Activated CD4-positive, CD25-positive, alpha-beta regulatory T cell treated with anti-CD3 and anti-CD28 coated beads, Interleukin-2, amount 50 U/mL, for 16 hours (primary cell): ENCODE measurements around the gene AOC1.

Source experiments
- DNase-seq: peaks from one replicate; pipeline ENCODE4 v3.0.0-alpha.2; 2020; ENCODE audit warnings: low read depth, low spot score

The AOC1 gene

DNA sequence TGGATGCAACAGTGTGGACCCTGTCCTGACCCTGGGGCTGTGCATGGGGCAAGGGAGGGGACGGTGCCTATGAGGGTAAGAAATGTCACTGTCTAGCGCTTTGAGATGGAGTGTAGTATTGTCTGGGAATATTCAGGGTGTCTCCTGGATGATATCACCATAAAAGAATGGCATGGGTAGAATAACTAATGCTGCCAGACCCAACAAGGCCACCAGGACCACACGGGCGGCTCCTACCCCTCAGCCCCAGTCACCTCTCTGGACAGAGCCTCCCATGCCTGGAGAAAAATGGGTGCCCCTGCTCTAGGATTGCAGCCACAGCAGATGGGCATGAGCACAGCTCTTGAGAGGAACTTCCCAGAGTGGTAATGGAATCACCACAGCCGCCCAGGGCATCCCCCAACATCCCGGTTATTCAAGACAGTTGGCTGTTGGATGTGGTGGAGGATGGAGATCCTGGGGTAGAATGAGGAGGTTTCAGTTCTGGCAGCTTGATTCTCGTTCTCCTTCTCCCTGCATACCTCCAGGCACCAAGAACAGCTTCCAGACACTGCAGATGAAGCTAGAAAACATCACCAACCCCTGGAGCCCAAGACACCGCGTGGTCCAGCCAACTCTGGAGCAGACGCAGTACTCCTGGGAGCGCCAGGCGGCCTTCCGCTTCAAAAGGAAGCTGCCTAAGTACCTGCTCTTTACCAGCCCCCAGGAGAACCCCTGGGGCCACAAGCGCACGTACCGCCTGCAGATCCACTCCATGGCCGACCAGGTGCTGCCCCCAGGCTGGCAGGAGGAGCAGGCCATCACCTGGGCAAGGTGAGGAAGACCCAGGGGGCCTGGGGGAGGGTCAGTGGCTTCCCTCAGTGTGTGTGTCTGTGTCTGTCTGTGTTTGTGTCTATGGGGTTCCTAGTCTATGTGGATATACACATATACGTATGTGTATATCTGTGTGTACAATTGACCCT, 6.2 kb downstream of the AOC1 start:
- DNase-seq = no peak

DNA sequence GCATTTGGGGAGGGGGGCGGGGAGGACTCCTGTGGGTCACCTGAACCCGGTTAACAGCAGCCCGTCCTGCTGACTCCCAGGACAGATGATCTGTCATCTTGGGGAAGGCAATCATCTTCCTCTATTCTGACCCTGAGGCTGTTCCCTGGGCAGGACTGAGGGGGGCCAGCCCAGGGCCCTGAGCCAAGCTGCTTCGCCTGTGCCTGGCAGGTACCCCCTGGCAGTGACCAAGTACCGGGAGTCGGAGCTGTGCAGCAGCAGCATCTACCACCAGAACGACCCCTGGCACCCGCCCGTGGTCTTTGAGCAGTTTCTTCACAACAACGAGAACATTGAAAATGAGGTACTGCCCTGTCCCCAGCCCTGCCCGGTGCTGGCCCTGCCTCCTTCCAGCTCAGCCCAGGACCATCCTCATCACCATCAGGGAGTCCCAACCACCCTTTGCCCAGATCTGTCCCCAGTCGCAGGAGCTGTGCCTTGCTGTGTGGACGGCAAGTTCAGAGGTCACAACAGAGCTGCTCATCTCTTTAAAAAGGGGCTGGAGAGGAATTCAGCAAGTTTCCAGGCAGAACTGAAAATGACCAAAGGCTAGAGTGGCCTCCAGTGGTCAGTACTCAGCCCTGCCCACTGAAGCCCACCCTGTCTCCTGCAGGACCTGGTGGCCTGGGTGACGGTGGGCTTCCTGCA, 8.1 kb downstream of the AOC1 start:
- no peak for DNase-seq

DNA sequence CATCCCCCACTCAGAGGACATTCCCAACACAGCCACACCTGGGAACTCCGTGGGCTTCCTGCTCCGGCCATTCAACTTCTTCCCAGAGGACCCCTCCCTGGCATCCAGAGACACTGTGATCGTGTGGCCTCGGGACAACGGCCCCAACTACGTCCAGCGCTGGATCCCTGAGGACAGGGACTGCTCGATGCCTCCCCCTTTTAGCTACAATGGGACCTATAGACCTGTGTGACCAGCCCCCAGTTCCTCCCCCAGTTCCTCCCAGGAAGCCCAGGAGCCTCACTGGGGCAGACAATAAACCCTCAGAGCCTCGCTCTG, 8.6 kb downstream of the AOC1 start:
- no peak for DNase-seq

DNA sequence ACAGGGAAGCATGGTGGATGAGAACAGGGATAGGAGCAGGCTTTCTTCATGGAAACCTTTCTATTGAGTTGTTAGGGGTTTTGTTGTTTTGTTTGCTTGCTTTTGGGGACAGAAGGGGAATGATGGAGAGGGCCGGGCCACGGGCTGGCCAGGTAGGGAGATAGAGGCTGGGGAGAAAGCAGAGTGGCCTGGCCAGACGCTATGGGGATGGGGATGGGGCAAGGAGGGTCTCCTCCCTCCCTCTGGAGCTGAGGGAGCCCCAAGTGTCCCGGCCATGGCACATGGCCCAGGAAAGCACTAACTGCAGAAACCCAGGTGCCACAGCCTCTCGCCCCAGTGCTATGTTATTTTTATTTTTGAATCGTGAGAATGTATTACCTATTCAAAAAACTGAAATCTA, 10.0 kb downstream of the AOC1 start:
- no peak for DNase-seq

DNA sequence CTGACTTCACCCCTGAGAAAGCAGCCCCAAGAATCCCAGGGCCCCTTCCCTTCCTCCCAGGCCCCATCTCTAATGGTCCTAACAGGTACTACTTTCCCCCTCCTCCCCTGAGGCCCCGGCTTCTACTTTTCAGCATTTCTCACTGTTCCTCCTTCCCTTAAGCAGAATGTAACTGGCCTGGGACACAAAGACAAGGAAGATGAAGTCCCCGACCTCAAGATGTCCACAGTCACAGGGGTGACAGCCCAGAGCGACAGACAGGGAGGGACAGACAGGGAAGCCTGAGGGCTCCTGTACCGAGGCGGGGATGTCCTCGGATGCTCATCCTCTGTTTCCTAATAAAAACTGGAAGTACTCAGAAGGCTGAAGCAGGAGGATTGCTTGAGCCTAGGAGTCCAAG, 11.6 kb downstream of the AOC1 start:
- DNase-seq = no peak

DNA sequence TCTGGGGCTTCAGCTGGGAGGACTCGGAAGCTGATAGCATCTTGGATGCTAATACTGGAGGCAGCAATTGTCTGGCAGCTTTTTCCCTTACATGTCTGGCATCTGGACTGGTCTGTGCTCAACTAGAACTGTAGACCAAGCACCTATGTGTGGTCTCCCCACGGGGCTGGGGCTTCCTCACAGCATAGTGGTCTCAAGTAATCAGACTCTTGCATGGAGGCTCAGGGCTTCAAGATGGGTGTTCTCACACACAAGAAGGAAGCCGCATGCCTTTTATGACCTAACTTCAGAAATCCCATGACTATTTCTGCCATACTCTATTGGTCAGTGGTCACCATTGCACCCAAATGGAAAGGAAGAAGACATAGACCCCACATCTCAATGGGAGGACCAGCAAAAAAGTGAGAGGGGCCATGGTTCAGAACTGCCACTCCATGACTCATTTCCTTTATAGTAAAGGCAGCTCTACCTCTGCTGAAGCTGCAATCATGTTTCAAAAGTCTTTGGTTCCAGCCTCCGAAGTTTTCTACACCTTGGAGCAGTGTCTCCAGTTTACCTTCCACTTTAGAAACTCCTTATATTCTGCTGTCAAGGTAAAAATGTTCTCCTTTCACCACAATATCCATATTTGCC, 14.7 kb downstream of the AOC1 start:
- DNase-seq = no peak

DNA sequence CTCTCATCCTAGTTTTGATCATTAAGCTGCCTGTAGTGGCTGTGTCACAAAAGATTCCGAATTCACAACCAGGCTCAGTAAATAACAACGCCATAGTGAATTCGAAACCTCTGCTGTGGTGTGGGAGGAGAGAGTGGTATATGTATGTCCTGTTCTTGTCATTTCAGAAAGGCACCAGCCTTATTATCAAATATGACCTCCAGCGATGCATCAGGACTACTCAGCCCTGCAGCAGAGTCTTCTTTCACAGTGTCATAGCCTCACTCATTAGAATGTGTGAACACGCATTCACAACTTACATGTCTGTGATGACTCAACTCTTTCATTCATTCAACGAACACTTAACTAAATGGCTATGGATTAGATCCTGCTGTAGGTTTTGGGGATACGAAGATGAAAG, 15.3 kb downstream of the AOC1 start:
- no peak for DNase-seq

DNA sequence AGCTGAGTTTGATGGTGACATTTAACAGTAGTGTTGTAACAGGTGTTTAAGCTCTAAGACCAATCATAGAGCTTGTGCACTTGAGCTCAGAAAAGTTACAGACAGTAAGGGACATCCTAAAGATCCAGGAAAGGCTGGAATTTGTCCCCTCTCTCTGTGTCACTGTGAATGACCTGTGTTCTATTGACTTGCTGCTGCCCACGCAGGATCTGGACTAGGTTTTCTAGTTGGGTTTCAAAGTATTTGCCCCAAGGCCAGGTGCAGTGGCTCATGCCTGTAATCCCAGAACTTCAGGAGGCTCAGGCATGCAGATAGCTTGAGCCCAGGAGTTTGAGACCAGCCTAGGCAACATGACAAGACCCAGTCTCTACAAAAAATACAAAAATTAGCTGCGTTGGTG, 17.1 kb downstream of the AOC1 start:
- no peak for DNase-seq

DNA sequence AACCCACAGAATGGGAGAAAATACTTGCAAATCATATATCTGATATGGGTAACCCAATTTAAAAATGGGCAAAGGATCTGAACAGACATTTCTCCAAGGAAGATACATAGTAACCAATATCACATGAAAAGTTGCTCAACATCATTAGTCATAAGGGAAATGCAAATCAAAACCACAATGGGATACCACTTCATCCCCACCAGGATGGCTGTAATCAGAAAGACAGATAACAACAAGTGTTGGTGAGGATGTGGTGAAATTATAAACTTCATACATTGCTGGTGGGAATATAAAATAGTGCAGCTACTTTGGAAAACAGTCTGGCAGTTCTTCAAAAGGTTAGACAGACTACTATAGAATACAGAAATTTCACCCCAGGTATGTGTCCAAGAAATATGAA, 19.3 kb downstream of the AOC1 start:
- DNase-seq = no peak

DNA sequence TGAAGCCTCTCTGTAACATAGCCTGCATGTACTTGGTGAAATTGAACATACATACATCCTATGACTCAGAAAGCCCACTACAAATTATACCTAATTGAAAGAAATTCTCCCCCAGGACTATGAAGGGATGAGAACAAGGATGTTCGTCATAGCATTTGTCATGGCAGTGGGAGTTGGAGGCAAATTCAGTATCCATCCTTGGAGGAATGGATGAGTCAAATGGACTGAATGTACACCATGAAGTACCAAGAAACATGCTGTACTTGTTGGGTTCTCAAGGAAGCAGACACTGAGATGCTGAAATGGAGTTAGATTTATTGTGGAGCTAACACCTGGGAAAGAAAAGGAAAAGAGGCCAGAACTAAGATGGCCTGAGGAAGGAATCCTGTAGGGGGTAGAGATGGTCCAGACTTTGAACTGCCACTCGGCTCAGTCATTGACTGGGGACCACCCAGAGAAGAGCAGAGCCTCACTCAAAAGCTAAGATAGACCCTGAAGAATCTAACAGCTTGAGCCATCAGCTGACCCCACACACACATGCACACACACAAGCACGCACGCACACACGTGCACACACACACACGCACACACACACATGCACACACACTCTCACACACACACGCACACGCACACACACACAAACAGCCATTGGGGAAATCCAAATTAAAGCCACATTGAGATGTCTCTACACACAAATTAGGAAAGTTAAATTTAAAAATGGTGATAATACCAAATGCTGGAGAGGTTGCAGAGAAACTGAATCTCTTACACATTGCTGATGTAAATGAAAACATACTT, 22.3 kb downstream of the AOC1 start:
- DNase-seq = no peak

DNA sequence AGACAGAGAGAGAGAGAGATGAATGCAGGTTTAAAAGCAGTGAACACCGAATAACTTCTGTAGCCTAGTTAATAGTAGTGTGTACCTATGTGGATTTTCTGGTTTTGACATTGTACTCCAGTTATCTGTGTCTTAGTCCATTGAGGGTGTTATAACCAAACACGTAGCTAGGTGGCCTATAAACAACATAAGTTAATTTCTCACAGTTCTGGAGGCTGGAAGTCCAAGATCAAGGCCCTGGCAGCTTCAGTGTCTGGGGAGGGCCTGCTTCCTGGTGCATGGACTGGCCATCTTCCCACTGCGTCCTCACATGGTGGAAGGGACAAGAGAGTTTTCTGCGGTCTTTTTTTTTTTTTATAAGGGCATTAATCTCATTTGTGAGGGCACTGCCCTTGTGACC, 23.5 kb downstream of the AOC1 start:
- no peak for DNase-seq

DNA sequence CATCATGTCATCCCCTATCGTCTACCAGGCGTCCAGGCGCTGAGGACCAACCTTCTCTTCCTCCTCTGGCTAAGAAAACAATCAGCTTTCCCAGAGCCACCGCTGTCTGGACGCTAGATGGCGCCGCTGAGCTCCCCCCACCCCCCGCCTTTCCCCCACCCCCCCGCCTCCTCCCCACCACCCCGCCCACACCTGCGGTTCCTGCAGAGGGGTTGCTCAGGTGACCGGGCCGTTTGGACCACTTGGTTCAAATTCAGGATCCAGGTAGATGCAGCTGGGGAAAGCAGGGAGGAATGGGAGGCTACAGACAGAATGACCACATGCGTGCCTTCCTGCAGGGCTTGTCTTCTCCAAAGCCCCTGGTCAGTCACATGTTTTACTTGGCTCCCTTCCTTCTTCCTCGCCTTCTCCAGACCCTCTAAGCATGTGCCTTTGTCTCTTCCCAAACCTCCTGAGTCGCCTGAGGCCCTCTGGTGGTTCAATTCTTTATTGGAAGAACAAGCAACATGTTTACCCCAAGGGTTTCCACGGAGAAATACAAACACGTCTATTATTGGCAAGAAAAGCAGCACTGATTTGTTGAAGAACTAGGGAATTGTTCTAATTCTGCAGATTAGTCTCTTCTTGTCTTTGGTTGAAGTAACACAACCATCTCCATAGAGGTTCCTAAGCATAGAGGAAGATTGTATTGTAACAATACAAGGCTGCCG, 24.7 kb downstream of the AOC1 start:
- DNase-seq = no peak

DNA sequence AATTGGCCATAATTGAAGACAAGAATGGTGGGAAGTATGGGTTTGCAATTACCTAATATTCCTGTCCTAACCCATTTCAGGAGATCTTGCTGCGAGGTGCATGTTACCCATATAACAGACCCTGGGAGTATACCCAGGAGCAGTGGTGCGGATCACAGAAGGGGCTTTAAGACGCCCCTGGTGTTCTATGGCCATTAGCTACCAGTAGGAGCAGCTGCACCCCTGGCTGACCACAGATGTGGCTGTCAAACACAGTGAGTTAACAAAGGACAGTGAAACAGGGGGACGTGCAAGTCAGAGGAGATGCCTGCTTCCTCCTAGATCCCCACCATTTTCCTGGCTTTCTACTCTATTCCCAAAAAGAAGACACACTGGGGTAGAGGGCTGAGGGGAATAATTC, 25.2 kb downstream of the AOC1 start:
- DNase-seq = no peak

DNA sequence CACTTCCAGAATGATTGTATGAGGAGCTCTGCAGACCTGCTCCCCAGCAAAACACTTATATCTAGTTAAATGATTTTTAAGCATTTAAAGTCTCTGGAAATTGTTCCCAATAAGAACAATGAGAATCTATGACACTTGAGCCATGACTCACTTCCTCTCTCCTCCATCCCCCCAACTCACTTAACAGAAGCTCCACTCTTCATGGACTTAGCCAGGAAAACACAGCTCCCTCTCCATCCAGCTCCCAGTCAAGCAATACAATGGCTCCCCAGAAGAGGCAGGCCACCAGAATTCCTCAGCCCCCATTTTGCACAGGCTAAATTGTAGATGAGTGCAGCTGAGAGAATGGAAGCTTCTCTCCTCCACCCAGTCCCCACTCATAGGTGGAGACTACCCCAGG, 27.0 kb downstream of the AOC1 start:
- DNase-seq = no peak

DNA sequence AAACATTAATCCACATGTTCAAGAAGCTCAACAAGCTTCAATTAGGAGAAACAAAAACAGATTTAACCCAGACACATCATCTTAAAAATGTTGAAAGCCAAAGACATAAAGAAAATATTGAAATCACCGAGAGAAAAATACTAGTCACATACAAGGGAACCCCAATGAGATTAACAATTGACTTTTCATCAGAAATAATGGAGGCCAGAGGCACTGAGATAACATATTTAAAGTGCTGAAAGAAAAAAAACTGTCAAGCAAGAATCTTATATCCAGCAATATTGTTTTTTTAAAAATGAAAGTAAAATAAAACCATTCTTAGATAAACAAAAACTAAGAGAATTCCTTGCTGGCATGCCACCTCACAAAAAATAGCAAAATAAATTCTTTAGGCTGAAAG, 28.9 kb downstream of the AOC1 start:
- DNase-seq = no peak

DNA sequence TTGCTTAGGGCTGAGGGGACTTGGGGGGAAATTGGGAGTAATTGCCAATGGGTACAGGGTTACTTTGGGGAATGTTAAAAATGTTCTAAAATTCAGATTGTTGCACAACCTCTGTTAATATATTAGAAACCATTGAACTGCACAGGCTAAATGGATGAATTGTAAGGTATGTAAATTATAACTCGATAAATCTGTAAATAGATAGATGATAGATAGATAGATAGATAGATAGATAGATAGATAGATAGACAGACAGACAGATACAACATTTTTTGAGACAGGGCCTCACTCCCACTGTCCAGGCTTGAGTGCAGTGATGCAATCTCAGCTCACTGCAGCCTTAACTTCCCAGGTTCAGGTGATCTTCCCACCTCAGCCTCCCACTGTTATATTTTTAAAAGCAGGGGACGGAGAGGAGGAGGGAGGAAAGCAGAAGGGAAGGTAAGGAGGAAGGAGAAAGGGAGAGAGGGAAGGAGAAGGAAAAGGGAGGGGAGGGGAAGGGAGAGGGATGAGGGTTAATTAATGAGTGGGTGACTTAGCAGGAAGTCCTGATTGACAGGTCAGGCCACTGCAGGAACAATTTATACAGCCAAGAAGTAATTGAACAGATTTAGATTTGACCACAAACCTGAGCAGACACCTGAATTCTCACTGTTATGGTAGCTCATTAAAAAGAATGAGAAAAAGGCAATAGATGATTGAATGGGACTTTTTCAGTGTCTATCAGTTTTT, 38.7 kb downstream of the AOC1 start:
- no peak for DNase-seq

DNA sequence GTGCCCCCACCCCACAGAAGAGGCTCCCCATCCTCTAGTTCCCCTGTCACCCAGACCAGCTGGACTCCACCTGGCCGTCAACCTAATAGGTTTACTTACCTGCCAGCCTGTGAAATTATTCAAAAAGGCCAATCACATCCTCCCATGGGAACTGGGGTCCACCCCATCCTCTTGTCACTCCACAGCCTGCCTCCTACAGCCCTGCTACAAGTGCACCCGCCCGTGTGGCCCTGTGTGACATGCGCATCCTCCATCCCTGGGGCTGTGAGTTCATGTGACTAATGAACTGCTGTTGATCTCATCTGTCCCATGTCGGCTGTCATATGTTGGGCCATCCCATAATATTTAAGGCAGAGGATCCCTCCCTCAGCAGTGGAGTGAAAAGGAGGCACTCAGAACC, 39.4 kb downstream of the AOC1 start:
- DNase-seq = no peak

DNA sequence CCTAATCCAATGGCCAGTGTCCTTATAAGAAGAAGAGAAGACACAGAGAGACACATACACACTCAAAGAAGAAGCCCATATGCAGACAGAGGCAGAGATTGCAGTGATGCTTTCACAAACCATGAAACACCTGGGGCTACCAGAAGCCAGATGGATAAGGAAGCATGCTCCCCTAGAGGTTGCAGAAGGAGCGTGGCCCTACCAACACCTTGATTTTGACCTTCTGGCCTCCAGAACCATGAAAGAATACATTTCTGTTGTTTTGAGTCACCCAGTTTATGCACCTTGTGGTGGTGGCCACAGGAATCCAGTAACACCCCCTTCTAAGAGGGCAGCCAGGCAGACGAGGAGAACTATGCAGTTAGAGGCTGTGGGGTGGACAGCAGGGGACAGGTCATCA, 43.5 kb downstream of the AOC1 start:
- DNase-seq = no peak

DNA sequence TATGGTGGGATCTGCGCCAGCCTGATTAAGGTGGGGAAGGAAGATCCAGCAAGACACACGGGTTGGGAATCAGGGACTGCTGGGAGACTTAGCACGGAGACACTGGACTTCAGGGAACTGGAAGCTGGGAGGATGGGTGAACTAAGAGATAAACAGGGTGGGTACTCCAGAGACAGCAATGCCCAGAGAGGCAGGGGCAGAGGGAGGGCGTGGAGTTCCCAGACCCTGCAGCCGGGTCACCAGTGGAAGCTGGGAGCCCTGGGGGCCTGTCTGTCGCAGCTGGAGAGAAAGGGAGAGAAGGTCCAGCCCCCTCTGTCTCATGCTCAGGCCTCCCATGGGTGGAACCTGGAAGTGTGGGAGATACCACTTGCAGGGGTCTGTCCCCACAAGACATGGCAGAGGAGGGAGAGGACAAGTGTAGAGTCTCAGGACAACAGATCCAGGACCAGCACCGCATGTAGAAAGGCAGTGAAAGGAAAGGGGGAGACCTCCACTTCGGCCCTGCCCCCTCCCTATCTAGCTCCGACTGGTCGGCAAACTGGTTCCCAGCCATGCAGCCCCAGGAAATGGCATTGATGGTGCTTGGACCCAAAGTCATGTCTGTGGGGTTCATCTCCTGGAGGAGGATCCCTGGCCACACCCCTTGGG, 44.4 kb downstream of the AOC1 start:
- DNase-seq = no peak
